Peyer's patch (tissue), 4 donors: ENCODE data around the gene KRT80. TPM values are rescaled to one million over a fixed set of nuclear protein-coding genes. Genes with fewer than 3 reads are reported as not detected.

Source experiments
- DNase-seq, 3 donors: peaks; one replicate each; pipeline ENCODE4 v3.0.0-alpha.2; 2017 to 2019
- H3K27ac ChIP-seq, 4 donors: fragments of 200-600 bp; sonication (generic); one replicate each; pipeline ENCODE4 v1.5.1; 2016 to 2019
- H3K27me3 ChIP-seq, 2 donors: fragments of 200-600 bp; sonication (generic); one replicate each; pipeline ENCODE4 v1.5.1; 2019
- H3K36me3 ChIP-seq, 3 donors: fragments of 200-600 bp; sonication (generic); one replicate each; pipeline ENCODE4 v1.5.1; 2016 to 2019
- H3K4me1 ChIP-seq, 4 donors: fragments of 200-600 bp; sonication (generic); one replicate each; pipeline ENCODE4 v1.5.1; 2016 to 2019
- H3K4me3 ChIP-seq, 4 donors: fragments of 200-600 bp; sonication (generic); 1 replicate in 3 of 4; 2 replicates in 1 of 4; pipeline ENCODE4 v1.5.1; 2016 to 2019; ENCODE audit warnings: mild to moderate bottlenecking in 1 of 4
- H3K9me3 ChIP-seq, 4 donors: fragments of 200-600 bp; sonication (generic); one replicate each; pipeline ENCODE4 v1.5.1; 2016 to 2019; ENCODE audit warnings: mild to moderate bottlenecking in 1 of 4
- POLR2A ChIP-seq, 2 donors: fragments of 450-650 bp; IDR thresholded peaks; one replicate each; pipeline ENCODE4 v1.5.1; 2017; ENCODE audit warnings: antibody characterized with exemption in 2 of 2, mild to moderate bottlenecking in 2 of 2, moderate library complexity in 2 of 2
- total RNA-seq, 4 donors: library from RNA; depleted of rRNA; stranded (reverse); fragments of >200 nt; gene quantifications; one replicate each; pipeline ENCODE4 v1.1.0, GENCODE V29; 2016
- TF ChIP-seq, protein P1 (sequence below), 6 experiments: fragments of 450-650 bp in 4 of 6; fragments of 200-600 bp in 2 of 6; sonication (generic) in 1 of 6; IDR thresholded peaks; one replicate each; pipeline ENCODE4 v1.5.1; 2017 to 2019; ENCODE audit warnings: antibody characterized with exemption in 6 of 6, mild to moderate bottlenecking in 3 of 6, moderate library complexity in 1 of 6

Gene KRT80
- total RNA-seq, 4 donors from 2014 or later: 0.13 to 0.38 TPM; not detected in 2

DNA sequence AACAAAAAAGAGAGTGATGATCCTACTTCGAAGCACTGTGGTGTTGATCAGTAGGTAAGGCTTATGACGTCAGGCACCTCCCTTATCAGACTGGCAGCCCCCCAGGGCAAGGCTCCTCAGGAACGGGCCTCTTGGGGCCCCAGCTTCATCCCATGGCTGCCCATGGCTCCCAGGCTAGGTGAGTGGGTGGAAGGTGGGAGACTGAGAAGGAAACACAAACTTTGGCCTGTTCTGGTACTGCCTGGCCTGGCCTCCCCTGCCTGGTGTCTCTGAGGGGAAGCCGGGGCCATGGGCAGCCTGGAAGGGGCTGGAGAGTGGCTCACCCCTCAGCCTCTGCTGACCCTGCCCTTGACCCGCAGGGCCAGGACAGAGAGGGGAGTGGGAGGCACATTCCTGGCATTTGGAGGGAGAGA is 38.9 kb downstream of the KRT80 start:
- no peak for DNase-seq
- H3K4me1 ChIP-seq: peaks cover 0 to 39% (median 13%) of the 10 kb centered on the region in 4 donors

DNA sequence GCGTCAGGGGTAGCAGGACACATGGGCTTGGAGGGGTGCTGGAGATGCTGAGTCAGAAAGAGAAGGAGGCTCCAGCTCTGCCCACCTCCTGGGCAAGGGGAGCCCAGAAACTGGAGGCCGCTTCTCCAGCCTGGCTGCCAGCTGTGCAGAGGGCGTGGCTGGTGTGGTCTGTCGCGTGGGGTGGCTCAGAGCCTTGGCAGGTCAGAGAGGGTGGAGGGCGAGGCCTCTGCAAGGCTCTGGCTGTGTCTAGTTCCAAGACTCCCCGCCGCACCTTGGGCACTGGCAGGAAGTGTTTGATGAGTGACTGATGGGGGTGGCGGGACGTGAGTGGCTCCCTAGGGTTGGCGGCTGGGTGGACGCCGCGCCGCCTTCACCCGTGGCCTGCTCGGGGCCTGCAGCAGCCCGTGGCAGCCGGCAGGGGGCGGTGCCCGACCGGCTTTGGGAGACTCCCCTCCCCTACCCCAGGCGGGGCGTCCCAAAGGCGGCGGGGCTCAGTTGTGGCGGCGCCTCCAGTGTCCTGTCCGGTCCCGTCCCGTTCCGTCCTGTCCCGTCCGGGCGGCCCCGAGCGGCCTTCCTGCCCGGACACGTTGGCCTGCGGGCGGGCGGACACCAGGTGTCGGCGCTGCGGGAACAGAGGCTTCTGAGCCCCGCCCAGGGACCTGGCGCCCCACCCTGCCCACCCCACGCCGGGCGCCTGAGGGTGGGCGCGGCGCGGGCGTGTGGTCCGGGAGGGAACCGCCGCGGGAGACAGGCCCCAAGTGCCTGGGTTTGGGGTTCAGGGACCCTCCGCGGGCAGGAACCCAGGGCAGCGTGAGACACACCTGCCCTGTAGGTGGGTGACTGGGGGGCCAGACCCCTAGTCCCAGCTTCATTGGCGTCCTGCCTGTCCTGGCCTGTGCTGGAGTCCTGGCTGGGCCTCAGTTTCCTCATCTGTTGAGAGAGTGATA is 39.7 kb downstream of the KRT80 start:
- peak overlapping the region; percentile 29 to 48 (median 44) for H3K4me3 ChIP-seq
- no peaks in the 10 kb centered on the region for H3K27me3 ChIP-seq
- H3K4me1 ChIP-seq: peaks cover 4 to 47% (median 15%) of the 10 kb centered on the region in 4 donors
- TF ChIP-seq, protein P1, sequence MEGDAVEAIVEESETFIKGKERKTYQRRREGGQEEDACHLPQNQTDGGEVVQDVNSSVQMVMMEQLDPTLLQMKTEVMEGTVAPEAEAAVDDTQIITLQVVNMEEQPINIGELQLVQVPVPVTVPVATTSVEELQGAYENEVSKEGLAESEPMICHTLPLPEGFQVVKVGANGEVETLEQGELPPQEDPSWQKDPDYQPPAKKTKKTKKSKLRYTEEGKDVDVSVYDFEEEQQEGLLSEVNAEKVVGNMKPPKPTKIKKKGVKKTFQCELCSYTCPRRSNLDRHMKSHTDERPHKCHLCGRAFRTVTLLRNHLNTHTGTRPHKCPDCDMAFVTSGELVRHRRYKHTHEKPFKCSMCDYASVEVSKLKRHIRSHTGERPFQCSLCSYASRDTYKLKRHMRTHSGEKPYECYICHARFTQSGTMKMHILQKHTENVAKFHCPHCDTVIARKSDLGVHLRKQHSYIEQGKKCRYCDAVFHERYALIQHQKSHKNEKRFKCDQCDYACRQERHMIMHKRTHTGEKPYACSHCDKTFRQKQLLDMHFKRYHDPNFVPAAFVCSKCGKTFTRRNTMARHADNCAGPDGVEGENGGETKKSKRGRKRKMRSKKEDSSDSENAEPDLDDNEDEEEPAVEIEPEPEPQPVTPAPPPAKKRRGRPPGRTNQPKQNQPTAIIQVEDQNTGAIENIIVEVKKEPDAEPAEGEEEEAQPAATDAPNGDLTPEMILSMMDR (IDR thresholded peaks at IDR 0.05): peak; percentile 51 to 91 (median 80)
- TF ChIP-seq POLR2A (IDR thresholded peaks at IDR 0.05): peak in 1 of 2 donors; percentile 19
- H3K27ac ChIP-seq: peak overlapping the region in 3 of 4 donors; percentile 5 to 44 (median 8)
- DNase-seq: peak; percentile 46 to 85 (median 85)
- H3K9me3 ChIP-seq: no peaks in the 10 kb centered on the region
- H3K36me3 ChIP-seq: no peaks in the 10 kb centered on the region

More for the DNA sequence above, 38.9 kb downstream of the KRT80 start:
- Histone ChIP-seq H3K4me3 (no peak overlapping the region), H3K27me3 (no peaks in the 10 kb centered on the region), H3K9me3 (no peaks in the 10 kb centered on the region), H3K36me3 (no peaks in the 10 kb centered on the region), H3K27ac (no peak overlapping the region)
- no peak for TF ChIP-seq POLR2A (IDR thresholded peaks at IDR 0.05)
- TF ChIP-seq, protein P1 (IDR thresholded peaks at IDR 0.05): no peak

DNA sequence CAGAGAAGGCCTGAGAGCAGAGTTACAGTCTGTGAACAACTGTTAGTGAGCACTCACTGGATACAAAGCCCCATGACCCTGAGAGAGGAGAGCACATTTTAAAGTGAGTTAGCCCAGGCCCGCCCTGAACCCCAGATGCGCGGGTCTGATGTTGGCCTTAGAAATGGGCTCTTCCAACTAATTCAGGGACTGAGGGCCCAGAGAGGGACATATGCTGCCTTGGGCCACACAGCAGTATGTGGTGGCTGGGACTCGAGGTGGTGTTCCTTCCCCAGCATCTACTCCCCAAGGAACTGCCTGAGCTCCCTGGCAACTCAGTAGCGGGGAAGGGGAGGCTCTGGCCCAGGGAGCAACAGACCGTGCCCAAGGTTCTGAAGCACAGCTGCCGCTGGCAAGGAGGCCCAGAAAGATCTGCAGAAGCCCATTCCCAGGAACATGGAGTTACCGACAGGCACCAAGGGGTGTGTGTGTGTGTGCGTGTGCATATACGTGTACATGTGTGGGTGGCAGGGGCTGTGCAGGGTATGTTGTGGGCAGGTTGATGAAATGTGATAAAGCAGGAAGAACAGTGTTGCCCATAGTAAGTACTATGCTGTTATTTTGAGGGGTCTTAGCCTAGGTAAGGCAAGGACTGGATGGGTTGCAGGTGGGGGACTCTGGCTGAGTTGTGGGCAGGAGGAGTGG is 40.5 kb downstream of the KRT80 start:
- H3K4me1 ChIP-seq: peaks cover 9 to 52% (median 19%) of the 10 kb centered on the region in 4 donors
- no peak for DNase-seq
- H3K9me3 ChIP-seq: no peaks in the 10 kb centered on the region
- H3K36me3 ChIP-seq: no peaks in the 10 kb centered on the region
- peak overlapping the region in 1 of 4 donors; percentile 44 for H3K27ac ChIP-seq
- H3K27me3 ChIP-seq: no peaks in the 10 kb centered on the region
- H3K4me3 ChIP-seq: no peak overlapping the region
- TF ChIP-seq, protein P1 (IDR thresholded peaks at IDR 0.05): no peak
- TF ChIP-seq POLR2A (IDR thresholded peaks at IDR 0.05): no peak

DNA sequence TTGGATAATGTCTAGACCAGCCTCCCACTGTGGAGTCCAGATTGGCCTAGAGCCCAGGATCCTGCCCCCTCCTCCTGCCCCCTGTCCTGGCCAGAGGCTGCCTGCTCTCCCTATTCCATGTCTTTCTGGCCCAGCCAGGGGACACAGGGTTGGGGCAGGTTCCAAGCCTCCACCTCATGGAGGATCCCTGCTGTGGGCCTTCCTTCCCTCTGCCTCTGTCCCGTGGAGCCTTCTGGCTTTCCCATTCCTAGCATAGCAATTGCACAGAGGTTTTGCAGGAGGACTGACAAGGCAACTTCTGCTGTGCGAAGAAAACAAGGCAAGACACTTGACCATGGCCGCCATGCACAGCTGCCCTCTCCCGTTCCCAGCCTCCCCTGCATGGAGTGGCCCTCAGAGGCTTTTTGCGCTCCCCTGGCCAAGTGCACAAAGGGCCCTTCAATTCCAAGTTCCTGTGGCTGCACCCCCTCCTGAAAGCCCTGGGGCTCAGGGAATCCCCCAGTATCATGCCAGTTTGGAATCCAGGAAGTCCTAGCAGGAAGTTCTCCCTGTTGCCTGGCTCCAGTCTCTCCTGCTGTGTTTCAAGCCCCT is 42.1 kb downstream of the KRT80 start:
- Histone ChIP-seq H3K4me1 (peaks cover 9 to 61% (median 19%) of the 10 kb centered on the region in 4 donors), H3K27me3 (no peaks in the 10 kb centered on the region)
- no peak for DNase-seq

More for the DNA sequence above, 42.1 kb downstream of the KRT80 start:
- no peak overlapping the region for H3K4me3 ChIP-seq
- H3K36me3 ChIP-seq: no peaks in the 10 kb centered on the region
- H3K27ac ChIP-seq: peak overlapping the region in 3 of 4 donors; percentile 83 to 90 (median 86)
- no peaks in the 10 kb centered on the region for H3K9me3 ChIP-seq
- TF ChIP-seq POLR2A (IDR thresholded peaks at IDR 0.05): no peak
- TF ChIP-seq, protein P1 (IDR thresholded peaks at IDR 0.05): no peak
